ENCODE data around the gene PKNOX2. TPM values are rescaled to one million over a fixed set of nuclear protein-coding genes. Genes with fewer than 3 reads are reported as not detected.

PKNOX2 gene
- total RNA-seq, 4 donors from 2014 or later, result 0.83 to 4.1 (median 2.5) TPM

- peaks cover 0 to 8% (median 0%) of the 10 kb centered on the region in 4 donors for H3K27me3 ChIP-seq
- peaks cover 5 to 30% (median 26%) of the 10 kb centered on the region in 4 donors for H3K4me1 ChIP-seq
- H3K36me3 ChIP-seq, result peaks cover 0 to 4% (median 0%) of the 10 kb centered on the region in 4 donors
- H3K9me3 ChIP-seq, result no peaks in the 10 kb centered on the region
- DNase-seq (ENCODE audit: extremely low spot score), result no peak
- WGBS, result 94% methylated on average over 12 of the region's 21 CpGs
- H3K27ac ChIP-seq (replicated peaks in 1 of 4), result no peak overlapping the region
- H3K4me3 ChIP-seq, result no peak overlapping the region
- intact Hi-C loops (cut with DNase I), result no loop called here
- TF ChIP-seq POLR2A (IDR thresholded peaks at IDR 0.05; ENCODE audit: low read depth) (no peak), EP300 (IDR thresholded peaks at IDR 0.05) (no peak), POLR2AphosphoS5 (IDR thresholded peaks at IDR 0.05) (no peak)
- TF ChIP-seq, protein P1, sequence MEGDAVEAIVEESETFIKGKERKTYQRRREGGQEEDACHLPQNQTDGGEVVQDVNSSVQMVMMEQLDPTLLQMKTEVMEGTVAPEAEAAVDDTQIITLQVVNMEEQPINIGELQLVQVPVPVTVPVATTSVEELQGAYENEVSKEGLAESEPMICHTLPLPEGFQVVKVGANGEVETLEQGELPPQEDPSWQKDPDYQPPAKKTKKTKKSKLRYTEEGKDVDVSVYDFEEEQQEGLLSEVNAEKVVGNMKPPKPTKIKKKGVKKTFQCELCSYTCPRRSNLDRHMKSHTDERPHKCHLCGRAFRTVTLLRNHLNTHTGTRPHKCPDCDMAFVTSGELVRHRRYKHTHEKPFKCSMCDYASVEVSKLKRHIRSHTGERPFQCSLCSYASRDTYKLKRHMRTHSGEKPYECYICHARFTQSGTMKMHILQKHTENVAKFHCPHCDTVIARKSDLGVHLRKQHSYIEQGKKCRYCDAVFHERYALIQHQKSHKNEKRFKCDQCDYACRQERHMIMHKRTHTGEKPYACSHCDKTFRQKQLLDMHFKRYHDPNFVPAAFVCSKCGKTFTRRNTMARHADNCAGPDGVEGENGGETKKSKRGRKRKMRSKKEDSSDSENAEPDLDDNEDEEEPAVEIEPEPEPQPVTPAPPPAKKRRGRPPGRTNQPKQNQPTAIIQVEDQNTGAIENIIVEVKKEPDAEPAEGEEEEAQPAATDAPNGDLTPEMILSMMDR (IDR thresholded peaks at IDR 0.05), result no peak
Measured at GRCh38 chr11:125350206-125351032, 185.9 kb downstream of the PKNOX2 start.

DNA sequence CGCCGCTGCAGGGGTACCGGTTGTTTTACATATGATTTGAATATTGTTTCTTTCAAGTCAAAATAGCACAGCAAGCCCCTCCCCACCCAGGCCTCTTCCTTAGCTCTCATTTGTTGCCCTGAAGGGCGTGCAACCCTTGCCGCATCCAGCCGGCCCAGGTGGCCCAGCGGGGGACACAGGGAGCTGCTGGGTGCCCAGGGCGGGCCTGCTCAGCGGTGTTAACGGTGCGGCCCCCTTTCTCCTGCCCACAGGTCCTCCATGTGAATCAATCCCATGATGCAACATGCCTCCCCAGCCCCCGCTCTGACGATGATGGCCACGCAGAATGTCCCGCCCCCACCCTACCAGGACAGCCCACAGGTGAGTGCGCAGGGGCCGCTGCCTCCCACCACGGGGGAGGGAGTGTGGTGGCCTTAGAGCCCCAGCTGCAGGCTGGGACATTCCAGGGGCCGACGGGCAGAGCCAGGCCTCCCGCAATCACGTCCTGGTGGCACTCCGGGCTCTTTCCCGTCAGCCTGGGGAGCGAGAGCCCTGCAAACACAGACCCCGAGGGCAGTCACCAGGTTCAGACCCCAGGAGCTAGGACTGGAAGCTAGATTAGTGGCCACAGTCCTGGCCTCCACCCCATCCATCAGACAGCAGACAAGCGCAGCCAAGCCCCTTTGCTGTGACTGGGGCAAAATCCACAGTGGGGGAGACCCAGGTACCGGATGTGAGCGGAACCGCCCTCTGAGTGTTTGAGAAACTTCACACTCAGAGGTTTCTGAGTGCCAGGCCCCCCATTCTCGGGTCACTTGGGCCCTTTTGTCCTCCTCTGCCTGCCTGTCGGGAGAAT, 186.7 kb downstream of the PKNOX2 start:
- Histone ChIP-seq H3K9me3 (no peaks in the 10 kb centered on the region), H3K36me3 (peaks cover 0 to 4% (median 0%) of the 10 kb centered on the region in 4 donors), H3K4me3 (no peak overlapping the region), H3K27me3 (peaks cover 0 to 8% (median 0%) of the 10 kb centered on the region in 4 donors), H3K4me1 (peaks cover 2 to 21% (median 18%) of the 10 kb centered on the region in 4 donors), H3K27ac (replicated peaks in 1 of 4) (no peak overlapping the region)
- intact Hi-C loops (cut with DNase I), result no loop called here
- DNase-seq (ENCODE audit: extremely low spot score), result no peak
- 87% methylated on average over 13 of the region's 32 CpGs for WGBS
- no peak for TF ChIP-seq POLR2AphosphoS5 (IDR thresholded peaks at IDR 0.05)
- TF ChIP-seq EP300 (IDR thresholded peaks at IDR 0.05), result no peak
- no peak for TF ChIP-seq POLR2A (IDR thresholded peaks at IDR 0.05; ENCODE audit: low read depth)
- TF ChIP-seq, protein P1 (IDR thresholded peaks at IDR 0.05), result no peak

DNA sequence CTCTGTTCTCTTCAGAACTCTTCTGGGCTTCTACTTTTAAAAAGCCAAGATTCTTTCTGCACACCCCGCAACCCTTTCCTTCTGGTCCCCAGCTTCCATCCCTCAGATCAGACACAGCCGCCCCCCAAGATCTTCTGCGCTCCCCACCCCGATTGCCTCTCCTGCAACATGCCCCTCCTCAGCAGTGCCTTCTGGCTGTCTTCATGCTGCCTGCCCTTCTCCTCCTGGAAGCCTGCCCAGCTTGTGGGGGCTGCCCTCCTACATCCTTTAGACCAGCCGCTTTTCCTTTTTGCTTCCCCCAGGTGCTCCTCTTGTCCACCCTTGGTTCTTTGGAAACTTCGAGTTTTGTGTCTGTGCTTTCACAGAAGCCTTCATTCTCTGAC, 187.3 kb downstream of the PKNOX2 start:
- intact Hi-C loops (cut with DNase I), result no loop called here
- Histone ChIP-seq H3K36me3 (peaks cover 0 to 4% (median 0%) of the 10 kb centered on the region in 4 donors), H3K4me3 (no peak overlapping the region), H3K4me1 (peaks cover 2 to 16% (median 12%) of the 10 kb centered on the region in 4 donors), H3K9me3 (no peaks in the 10 kb centered on the region), H3K27ac (replicated peaks in 1 of 4) (no peak overlapping the region), H3K27me3 (peaks cover 0 to 8% (median 0%) of the 10 kb centered on the region in 4 donors)
- DNase-seq (ENCODE audit: extremely low spot score), result no peak
- TF ChIP-seq EP300 (IDR thresholded peaks at IDR 0.05) (no peak), POLR2AphosphoS5 (IDR thresholded peaks at IDR 0.05) (no peak), POLR2A (IDR thresholded peaks at IDR 0.05; ENCODE audit: low read depth) (no peak)
- TF ChIP-seq, protein P1 (IDR thresholded peaks at IDR 0.05), result no peak
- WGBS, result 84% methylated on average over 6 of the region's 6 CpGs

DNA sequence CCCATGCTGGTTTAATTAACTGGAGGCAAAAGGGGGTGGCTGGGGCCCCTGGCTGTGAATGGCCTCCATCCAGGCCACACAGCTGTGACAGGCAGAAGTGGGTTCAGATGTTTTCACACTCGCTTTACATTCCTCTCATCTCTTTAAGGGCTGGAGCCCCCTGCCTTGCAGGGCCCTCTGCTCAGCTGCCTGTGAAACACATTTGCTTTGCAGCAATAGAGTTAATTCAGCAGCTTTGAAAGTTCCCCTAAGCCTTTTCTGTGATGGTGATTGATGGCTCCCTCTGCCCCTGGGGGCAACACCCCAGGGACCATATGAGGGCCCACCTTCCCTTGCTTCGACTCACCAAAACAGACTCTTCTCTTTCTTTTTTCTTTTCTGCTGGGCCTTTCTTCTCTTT, 192.2 kb downstream of the PKNOX2 start:
- 73% methylated on average over 2 of the region's 2 CpGs for WGBS
- Histone ChIP-seq H3K27ac (replicated peaks in 1 of 4) (no peak overlapping the region), H3K9me3 (no peaks in the 10 kb centered on the region), H3K4me1 (no peaks in the 10 kb centered on the region), H3K36me3 (no peaks in the 10 kb centered on the region), H3K4me3 (no peak overlapping the region), H3K27me3 (no peaks in the 10 kb centered on the region)
- intact Hi-C loops (cut with DNase I), result no loop called here
- no peak for DNase-seq (ENCODE audit: extremely low spot score)
- TF ChIP-seq POLR2A (IDR thresholded peaks at IDR 0.05; ENCODE audit: low read depth) (no peak), EP300 (IDR thresholded peaks at IDR 0.05) (no peak), POLR2AphosphoS5 (IDR thresholded peaks at IDR 0.05) (no peak)
- TF ChIP-seq, protein P1 (IDR thresholded peaks at IDR 0.05), result no peak

Measured in esophagus muscularis mucosa (tissue), 4 donors.